PFSK-1 (cell line): ENCODE data around the gene TCF4.

Experiments
- POLR2AphosphoS5 ChIP-seq: IDR thresholded peaks from 2 replicates; pipeline ENCODE4 v1.6.1; 2012; ENCODE audit warnings: low read depth, mild to moderate bottlenecking, control low read depth, low read length, moderate library complexity
- SIN3A ChIP-seq: IDR thresholded peaks from 2 replicates; pipeline ENCODE4 v1.6.1; 2012; ENCODE audit warnings: mild to moderate bottlenecking, low read length, moderate library complexity, borderline replicate concordance; ENCODE audit not compliant: insufficient read depth
- TAF1 ChIP-seq: IDR thresholded peaks from 2 replicates; pipeline ENCODE4 v1.6.1; 2012; ENCODE audit warnings: low read length, control low read depth, borderline replicate concordance; ENCODE audit not compliant: insufficient read depth
- TF ChIP-seq, protein P1 (sequence below), 2 experiments: IDR thresholded peaks; 2 replicates each; pipeline versions ENCODE4 v1.6.1 to v1.8.0; 2011 to 2012; ENCODE audit warnings: low read depth in 2 of 2, low read length in 2 of 2, control low read depth in 1 of 2, inconsistent platforms in 1 of 2, mild to moderate bottlenecking in 1 of 2, moderate library complexity in 1 of 2; ENCODE audit not compliant: insufficient read depth in 1 of 2

DNA sequence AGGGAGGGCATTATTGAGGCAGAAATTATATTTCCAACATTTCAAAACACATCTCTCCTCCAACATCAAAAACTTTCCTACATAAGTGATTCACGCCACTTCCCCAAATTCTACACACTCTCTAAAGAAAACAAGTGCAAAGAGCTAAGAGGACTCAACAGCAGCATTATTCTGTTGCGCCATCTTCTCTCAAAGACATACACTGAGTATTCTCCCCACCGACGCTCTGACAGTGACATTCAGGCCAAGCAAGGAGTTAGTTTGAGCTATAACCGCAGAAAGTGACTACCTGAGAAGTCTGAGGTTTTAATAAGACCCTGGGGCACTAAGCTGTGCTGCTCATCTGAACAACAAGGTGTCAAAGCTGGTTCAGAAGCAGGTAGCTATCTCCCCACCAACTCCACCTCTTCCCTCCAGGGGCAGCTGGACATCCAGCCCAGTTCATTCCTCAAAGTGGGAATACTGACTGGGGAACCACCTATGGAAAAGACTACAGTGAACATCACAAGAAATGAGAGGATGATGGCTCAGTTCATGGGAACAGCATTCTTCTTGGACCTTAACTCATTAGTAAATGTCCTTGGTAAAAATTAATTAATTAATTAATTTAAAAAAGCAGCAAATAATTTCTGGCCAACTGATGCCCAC, 319.2 kb downstream of the TCF4 start:
- TF ChIP-seq SIN3A (no peak), TAF1 (no peak), POLR2AphosphoS5 (no peak)
- TF ChIP-seq, protein P1, sequence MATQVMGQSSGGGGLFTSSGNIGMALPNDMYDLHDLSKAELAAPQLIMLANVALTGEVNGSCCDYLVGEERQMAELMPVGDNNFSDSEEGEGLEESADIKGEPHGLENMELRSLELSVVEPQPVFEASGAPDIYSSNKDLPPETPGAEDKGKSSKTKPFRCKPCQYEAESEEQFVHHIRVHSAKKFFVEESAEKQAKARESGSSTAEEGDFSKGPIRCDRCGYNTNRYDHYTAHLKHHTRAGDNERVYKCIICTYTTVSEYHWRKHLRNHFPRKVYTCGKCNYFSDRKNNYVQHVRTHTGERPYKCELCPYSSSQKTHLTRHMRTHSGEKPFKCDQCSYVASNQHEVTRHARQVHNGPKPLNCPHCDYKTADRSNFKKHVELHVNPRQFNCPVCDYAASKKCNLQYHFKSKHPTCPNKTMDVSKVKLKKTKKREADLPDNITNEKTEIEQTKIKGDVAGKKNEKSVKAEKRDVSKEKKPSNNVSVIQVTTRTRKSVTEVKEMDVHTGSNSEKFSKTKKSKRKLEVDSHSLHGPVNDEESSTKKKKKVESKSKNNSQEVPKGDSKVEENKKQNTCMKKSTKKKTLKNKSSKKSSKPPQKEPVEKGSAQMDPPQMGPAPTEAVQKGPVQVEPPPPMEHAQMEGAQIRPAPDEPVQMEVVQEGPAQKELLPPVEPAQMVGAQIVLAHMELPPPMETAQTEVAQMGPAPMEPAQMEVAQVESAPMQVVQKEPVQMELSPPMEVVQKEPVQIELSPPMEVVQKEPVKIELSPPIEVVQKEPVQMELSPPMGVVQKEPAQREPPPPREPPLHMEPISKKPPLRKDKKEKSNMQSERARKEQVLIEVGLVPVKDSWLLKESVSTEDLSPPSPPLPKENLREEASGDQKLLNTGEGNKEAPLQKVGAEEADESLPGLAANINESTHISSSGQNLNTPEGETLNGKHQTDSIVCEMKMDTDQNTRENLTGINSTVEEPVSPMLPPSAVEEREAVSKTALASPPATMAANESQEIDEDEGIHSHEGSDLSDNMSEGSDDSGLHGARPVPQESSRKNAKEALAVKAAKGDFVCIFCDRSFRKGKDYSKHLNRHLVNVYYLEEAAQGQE (IDR thresholded peaks at IDR 0.05; ENCODE audit: insufficient read depth in 1 of 2, low read depth in 2 of 2, low read length in 2 of 2): no peak
